GM23248 (cell line): ENCODE measurements around the gene GLB1L3. TPM values are rescaled to one million over a fixed set of nuclear protein-coding genes. Genes with fewer than 3 reads are reported as not detected.

ENCODE experiments used
- DNase-seq: peaks from one replicate; pipeline ENCODE4 v3.0.0-alpha.2; 2015
- H2AFZ ChIP-seq: fragments of 200-600 bp; sonication (generic); 2 replicates; pipeline ENCODE4 v1.6.1; 2016; ENCODE audit warnings: antibody characterized with exemption
- H3F3A ChIP-seq: fragments of 200-600 bp; sonication (generic); 2 replicates; pipeline ENCODE4 v1.6.1; 2016; ENCODE audit warnings: mild to moderate bottlenecking, antibody characterized with exemption, mixed run types; ENCODE audit not compliant: insufficient read depth
- H3K27ac ChIP-seq: fragments of 200-600 bp; sonication (generic); 2 replicates; pipeline ENCODE4 v1.5.1; 2016; ENCODE audit warnings: mild to moderate bottlenecking
- H3K27me3 ChIP-seq: fragments of 200-600 bp; sonication (generic); replicated peaks from 2 replicates; pipeline ENCODE4 v1.6.1; 2016; ENCODE audit warnings: mild to moderate bottlenecking; ENCODE audit not compliant: insufficient read depth
- H3K36me3 ChIP-seq: fragments of 200-600 bp; sonication (generic); 2 replicates; pipeline ENCODE4 v1.6.1; 2016; ENCODE audit warnings: low read depth, mild to moderate bottlenecking
- H3K4me1 ChIP-seq: fragments of 200-600 bp; sonication (generic); 2 replicates; pipeline ENCODE4 v1.6.1; 2016; ENCODE audit warnings: mild to moderate bottlenecking; ENCODE audit not compliant: insufficient read depth
- H3K4me2 ChIP-seq: fragments of 200-600 bp; sonication (generic); one replicate; pipeline ENCODE4 v1.6.1; 2016; ENCODE audit warnings: mild to moderate bottlenecking; ENCODE audit not compliant: unreplicated experiment
- H3K4me3 ChIP-seq: fragments of 200-600 bp; sonication (generic); 2 replicates; pipeline ENCODE4 v1.5.1; 2016; ENCODE audit warnings: mild to moderate bottlenecking
- H3K79me2 ChIP-seq: fragments of 200-600 bp; sonication (generic); 2 replicates; pipeline ENCODE4 v1.6.1; 2016; ENCODE audit warnings: mild to moderate bottlenecking; ENCODE audit not compliant: insufficient read depth
- H3K9ac ChIP-seq: fragments of 200-600 bp; sonication (generic); 2 replicates; pipeline ENCODE4 v1.6.1; 2016; ENCODE audit warnings: mild to moderate bottlenecking
- H3K9me2 ChIP-seq: fragments of 200-600 bp; sonication (generic); 2 replicates; pipeline ENCODE4 v1.6.1; 2016; ENCODE audit warnings: mixed run types, mild to moderate bottlenecking, moderate library complexity; ENCODE audit not compliant: insufficient read depth
- H3K9me3 ChIP-seq: fragments of 200-600 bp; sonication (generic); one replicate; pipeline ENCODE4 v1.6.1; 2017; ENCODE audit warnings: low read depth
- H4K20me1 ChIP-seq: fragments of 200-600 bp; sonication (generic); 2 replicates; pipeline ENCODE4 v1.6.0; 2016; ENCODE audit not compliant: insufficient read depth
- EZH2 ChIP-seq: fragments of 200-600 bp; sonication (generic); IDR thresholded peaks from 2 replicates; pipeline ENCODE4 v1.6.1; 2018; ENCODE audit warnings: antibody characterized with exemption, mild to moderate bottlenecking; ENCODE audit not compliant: insufficient read depth, poor library complexity, severe bottlenecking
- EZH2phosphoT487 ChIP-seq: fragments of 200-600 bp; sonication (generic); IDR thresholded peaks from 2 replicates; pipeline ENCODE4 v1.6.1; 2018; ENCODE audit warnings: antibody characterized with exemption, moderate library complexity, mild to moderate bottlenecking, low read depth; ENCODE audit not compliant: insufficient read depth
- WGBS, 2 experiments: methylation state at CpG; one replicate each; pipeline ENCODE4 v1.1.6; 2015 to 2017; ENCODE audit warnings: low lambda C conversion rate in 2 of 2, low coverage in 1 of 2; ENCODE audit errors: missing lambda C conversion rate in 2 of 2; 5-methylcytosine and 5-hydroxymethylcytosine counted together
- in situ Hi-C: fragments of 300-500 bp; cut with MboI; formaldehyde crosslinking; loops from 2 replicates; pipeline ENCODE4 v1.15.0; 2020
- polyA plus RNA-seq: library from polyadenylated mRNA; unstranded; fragments of >200 nt; fragmentation: Nextera tagmentation; extraction: Ambion mirVana; gene quantifications from 2 replicates; pipeline ENCODE4 v1.2.1, GENCODE V29; 2016
- total RNA-seq: library from RNA; depleted of rRNA; stranded (reverse); fragments of >200 nt; shearing (Covaris generic); gene quantifications from 2 replicates; pipeline ENCODE4 v1.2.3, GENCODE V29; 2014

GLB1L3 gene
- total and polyA plus RNA-seq, 2 experiments from 2014 or later = not detected

DNA sequence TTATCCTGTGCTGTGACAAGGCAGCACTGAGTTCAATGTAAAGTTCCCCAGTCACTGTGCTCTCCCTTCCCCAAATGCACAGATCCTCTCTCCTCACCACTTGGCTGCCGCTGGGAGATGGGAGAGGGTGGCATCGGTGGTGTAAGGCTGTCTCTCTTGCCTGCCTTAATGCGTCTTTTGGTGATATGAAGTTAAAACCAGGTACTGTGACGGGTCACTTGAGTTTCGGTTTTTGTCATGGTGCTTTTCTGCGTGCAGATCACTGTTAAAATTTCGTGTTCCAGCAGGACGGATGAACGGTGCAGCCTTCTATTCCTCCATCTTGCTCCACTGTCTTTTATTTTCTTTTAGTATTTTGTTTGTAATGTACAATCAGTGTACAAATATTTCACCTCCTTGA, 74.2 kb downstream of the GLB1L3 start:
- no peaks in the 10 kb centered on the region for H3K9me3 ChIP-seq
- H3K4me3 ChIP-seq = no peak overlapping the region
- in situ Hi-C loops = no loop called here
- no peak for DNase-seq
- H3K36me3 ChIP-seq = no peaks in the 10 kb centered on the region
- H3F3A ChIP-seq = no peaks in the 10 kb centered on the region
- 42 to 44% methylated on average over 9 of the region's 9 CpGs for WGBS, 2 experiments
- H3K27ac ChIP-seq = no peak overlapping the region
- no peaks in the 10 kb centered on the region for H3K79me2 ChIP-seq
- H3K9ac ChIP-seq = no peak overlapping the region
- no peaks in the 10 kb centered on the region for H4K20me1 ChIP-seq
- H3K4me1 ChIP-seq = no peaks in the 10 kb centered on the region
- H3K4me2 ChIP-seq = no peak overlapping the region
- TF ChIP-seq EZH2 (no peak), EZH2phosphoT487 (no peak)
- H3K27me3 ChIP-seq = no peaks in the 10 kb centered on the region
- no peaks in the 10 kb centered on the region for H3K9me2 ChIP-seq
- no peak overlapping the region for H2AFZ ChIP-seq

DNA sequence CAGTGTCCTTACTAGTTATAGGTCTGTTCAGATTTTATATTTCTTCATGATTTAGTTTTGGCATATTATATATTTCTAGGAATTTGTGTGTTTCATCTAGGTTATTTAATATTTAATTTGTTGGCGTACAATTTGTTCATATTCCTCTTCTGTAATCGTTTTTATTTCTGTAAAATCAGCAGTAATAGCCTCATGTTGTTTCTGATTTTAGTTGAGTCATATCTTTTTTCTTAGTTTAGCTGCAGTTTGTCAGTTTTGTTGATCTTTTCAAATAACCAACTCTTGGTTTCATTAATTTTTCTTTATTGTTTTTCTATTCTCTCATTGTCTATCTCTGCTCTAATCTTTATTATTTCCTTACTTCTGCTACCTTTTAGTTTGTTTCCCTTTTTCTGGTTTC, 75.9 kb downstream of the GLB1L3 start:
- H3K27ac ChIP-seq = no peak overlapping the region
- H3K79me2 ChIP-seq = no peaks in the 10 kb centered on the region
- in situ Hi-C loops = no loop called here
- no peak overlapping the region for H3K4me2 ChIP-seq
- no peaks in the 10 kb centered on the region for H4K20me1 ChIP-seq
- no peak overlapping the region for H3K9ac ChIP-seq
- H3K4me1 ChIP-seq = no peaks in the 10 kb centered on the region
- no peak overlapping the region for H3K4me3 ChIP-seq
- 34 to 39% methylated on average over 2 of the region's 2 CpGs for WGBS, 2 experiments
- H3K9me2 ChIP-seq = no peaks in the 10 kb centered on the region
- H2AFZ ChIP-seq = no peak overlapping the region
- H3K27me3 ChIP-seq = no peaks in the 10 kb centered on the region
- no peaks in the 10 kb centered on the region for H3K9me3 ChIP-seq
- TF ChIP-seq EZH2 (no peak), EZH2phosphoT487 (no peak)
- no peak for DNase-seq
- H3F3A ChIP-seq = no peaks in the 10 kb centered on the region
- no peaks in the 10 kb centered on the region for H3K36me3 ChIP-seq

DNA sequence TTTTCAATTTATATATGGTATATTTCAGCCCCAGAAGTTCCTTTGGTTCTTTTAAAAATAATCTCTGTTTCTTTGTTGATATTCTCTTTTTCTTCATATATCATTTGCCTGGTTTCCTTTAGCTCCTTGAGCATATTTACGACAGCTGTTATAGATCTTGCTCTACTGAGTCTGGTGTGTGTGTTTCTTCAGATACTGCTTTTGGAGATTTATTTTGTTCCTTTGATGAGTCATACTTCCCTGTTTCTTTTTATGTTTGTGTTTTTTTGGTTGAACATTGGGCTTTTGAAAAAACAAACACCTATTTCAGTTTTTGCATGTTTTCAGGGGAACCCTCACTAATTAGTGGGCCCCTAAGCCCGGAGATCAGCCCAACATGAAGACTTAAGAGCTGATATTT, 79.0 kb downstream of the GLB1L3 start:
- WGBS, 2 experiments = 9 to 24% methylated on average over 2 of the region's 2 CpGs
- Histone ChIP-seq H3K9me2 (no peaks in the 10 kb centered on the region), H3K36me3 (no peaks in the 10 kb centered on the region), H3K4me3 (no peak overlapping the region), H3K9ac (no peak overlapping the region), H3K4me1 (no peaks in the 10 kb centered on the region), H3K79me2 (no peaks in the 10 kb centered on the region), H3K27ac (no peak overlapping the region), H2AFZ (no peak overlapping the region), H3K4me2 (no peak overlapping the region), H3K27me3 (no peaks in the 10 kb centered on the region), H4K20me1 (no peaks in the 10 kb centered on the region), H3K9me3 (no peaks in the 10 kb centered on the region), H3F3A (no peaks in the 10 kb centered on the region)
- in situ Hi-C loops = no loop called here
- no peak for DNase-seq
- no peak for TF ChIP-seq EZH2

- TF ChIP-seq EZH2 (no peak), EZH2phosphoT487 (no peak)
- Histone ChIP-seq H4K20me1 (no peaks in the 10 kb centered on the region), H3K4me2 (no peak overlapping the region), H3K79me2 (no peaks in the 10 kb centered on the region), H3K36me3 (no peaks in the 10 kb centered on the region), H3F3A (no peaks in the 10 kb centered on the region), H3K9me2 (no peaks in the 10 kb centered on the region), H2AFZ (no peak overlapping the region), H3K4me1 (no peaks in the 10 kb centered on the region), H3K27me3 (no peaks in the 10 kb centered on the region), H3K27ac (no peak overlapping the region), H3K9me3 (no peaks in the 10 kb centered on the region), H3K9ac (no peak overlapping the region), H3K4me3 (no peak overlapping the region)
- DNase-seq = no peak
- in situ Hi-C loops = no loop called here
- 46 to 47% methylated on average over 5 of the region's 5 CpGs for WGBS, 2 experiments
Measured at GRCh38 chr11:134355656-134356055, 79.5 kb downstream of the GLB1L3 start.
